ENCODE measurements around the gene NQO2.

Gene NQO2

GRCh38 chr6:2999618-3000557, at the start of gene NQO2:
TSS of gene NQO2 (plus strand) at chr6:2999894. CDS start at chr6:3006553, 6,659 bp downstream.
- DNase-seq (ENCODE audit: low read depth in 2 of 2, low spot score in 1 of 2) = peak; percentile 73 to 79

- no peak for DNase-seq (ENCODE audit: low read depth in 2 of 2, low spot score in 1 of 2)
Measured at GRCh38 chr6:2950713-2951112, 49.0 kb upstream of the NQO2 start.

DNA sequence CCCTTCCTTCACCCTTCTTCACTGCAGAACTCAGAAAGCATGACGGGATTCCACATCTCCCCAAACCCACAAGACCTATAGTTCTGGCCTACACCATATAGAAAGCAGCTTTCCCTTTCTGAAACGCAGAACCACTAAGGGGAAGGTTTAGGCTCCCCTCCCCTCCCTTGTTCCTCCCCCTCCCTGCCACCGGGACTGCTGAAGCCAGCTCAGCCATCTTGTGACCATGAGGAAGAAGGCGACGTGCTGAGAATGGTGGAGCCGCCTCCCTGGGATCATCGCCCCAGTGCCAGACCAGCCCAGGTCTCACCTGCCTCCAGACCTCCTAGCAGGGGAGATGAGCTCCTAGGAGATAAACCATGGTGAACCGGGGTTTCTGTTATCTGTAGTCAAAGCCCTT, 48.0 kb upstream of the NQO2 start:
- no peak for DNase-seq (ENCODE audit: low read depth in 2 of 2, low spot score in 1 of 2)

- DNase-seq (ENCODE audit: low read depth in 2 of 2, low spot score in 1 of 2) = no peak
Measured at GRCh38 chr6:2952557-2953095, 47.1 kb upstream of the NQO2 start.

- no peak for DNase-seq (ENCODE audit: low read depth in 2 of 2, low spot score in 1 of 2)
Measured at GRCh38 chr6:2953098-2953497, 46.6 kb upstream of the NQO2 start.

DNA sequence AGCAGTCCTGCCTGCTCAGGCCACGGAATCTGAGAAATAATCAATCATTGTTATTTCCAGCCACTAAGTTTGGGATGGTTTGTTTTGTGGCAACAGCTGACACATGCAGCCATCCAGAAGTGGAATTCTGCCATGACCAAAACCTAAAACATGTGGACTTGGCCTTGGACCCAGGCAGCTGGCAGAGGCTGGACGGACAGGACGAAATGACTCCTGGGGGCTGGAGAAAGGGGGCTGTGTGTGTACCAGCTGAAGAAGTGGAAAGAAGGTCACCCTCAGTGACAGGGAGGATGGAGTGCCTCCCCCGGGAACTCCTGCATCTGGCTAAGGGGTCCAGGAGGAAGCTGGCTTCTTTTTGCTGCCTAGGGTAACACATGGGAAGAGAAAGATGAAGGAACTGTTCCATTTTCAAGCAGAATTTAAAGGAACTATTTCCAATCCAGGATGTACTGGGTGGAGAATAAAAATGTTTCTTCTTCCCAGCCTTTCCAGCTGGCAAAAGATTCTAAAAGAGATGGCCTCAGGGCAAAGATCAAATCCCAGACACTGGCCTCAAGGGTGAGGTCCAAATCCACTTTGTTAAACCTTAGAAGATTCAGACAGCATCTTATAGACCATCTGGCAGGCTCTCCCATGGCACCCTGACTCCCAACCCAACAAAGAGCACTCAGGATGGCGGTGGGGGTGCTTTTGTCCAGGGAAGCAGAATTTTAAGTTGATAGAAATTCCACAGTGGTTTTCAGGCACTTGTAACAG, 42.6 kb upstream of the NQO2 start:
- DNase-seq (ENCODE audit: low read depth in 2 of 2, low spot score in 1 of 2) = no peak

- no peak for DNase-seq (ENCODE audit: low read depth in 2 of 2, low spot score in 1 of 2)
Measured at GRCh38 chr6:2957696-2958330, 41.9 kb upstream of the NQO2 start.

- DNase-seq (ENCODE audit: low read depth in 2 of 2, low spot score in 1 of 2) = no peak
Measured at GRCh38 chr6:2958331-2958711, 41.4 kb upstream of the NQO2 start.

- DNase-seq (ENCODE audit: low read depth in 2 of 2, low spot score in 1 of 2) = no peak
Measured at GRCh38 chr6:2958776-2959175, 40.9 kb upstream of the NQO2 start.

- DNase-seq (ENCODE audit: low read depth in 2 of 2, low spot score in 1 of 2) = no peak
Measured at GRCh38 chr6:2959909-2960719, 39.6 kb upstream of the NQO2 start.

- DNase-seq (ENCODE audit: low read depth in 2 of 2, low spot score in 1 of 2) = no peak
Measured at GRCh38 chr6:2960935-2961334, 38.8 kb upstream of the NQO2 start.

DNA sequence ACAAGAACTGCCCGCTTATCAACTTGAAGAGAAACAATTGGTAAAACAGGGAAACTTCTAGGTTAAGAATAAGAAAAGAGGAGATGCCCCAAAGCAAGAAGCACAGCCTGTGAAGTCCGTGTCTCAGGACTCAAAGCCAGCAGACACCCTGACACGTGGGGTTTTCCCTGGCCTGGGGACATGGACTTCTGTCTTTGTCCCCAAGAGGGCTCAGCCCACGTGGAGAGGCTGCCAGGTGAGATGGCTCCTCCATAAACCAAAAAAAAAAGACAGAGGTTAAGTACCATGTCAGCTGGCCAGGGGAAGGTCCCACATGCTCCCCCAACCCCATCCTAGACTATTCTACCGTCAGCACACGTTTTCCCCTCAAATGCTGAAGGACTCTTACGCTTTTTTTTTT, 38.2 kb upstream of the NQO2 start:
- DNase-seq (ENCODE audit: low read depth in 2 of 2, low spot score in 1 of 2) = no peak

DNA sequence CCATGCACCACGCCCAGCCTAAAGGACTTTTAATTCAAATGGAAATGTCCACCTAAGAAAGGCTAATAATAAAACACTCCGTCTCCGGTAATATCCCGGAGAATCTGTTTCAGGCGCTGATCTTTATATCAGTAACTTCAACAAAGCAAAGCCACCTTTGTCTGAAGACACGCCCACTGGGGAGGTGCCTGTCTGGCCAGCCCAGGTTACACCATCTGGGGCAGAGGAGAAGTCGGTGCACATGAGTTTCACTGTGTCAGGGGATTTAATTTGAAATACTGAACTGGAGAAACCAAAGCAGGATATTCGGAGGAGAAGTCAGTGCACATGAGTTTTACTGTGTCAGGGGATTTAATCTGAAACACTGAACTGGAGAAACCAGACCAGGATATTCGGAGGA, 37.7 kb upstream of the NQO2 start:
- DNase-seq (ENCODE audit: low read depth in 2 of 2, low spot score in 1 of 2) = no peak

- no peak for DNase-seq (ENCODE audit: low read depth in 2 of 2, low spot score in 1 of 2)
Measured at GRCh38 chr6:2962636-2963035, 37.1 kb upstream of the NQO2 start.

GRCh38 chr6:2963756-2964155, 35.9 kb upstream of the NQO2 start:
- DNase-seq (ENCODE audit: low read depth in 2 of 2, low spot score in 1 of 2) = no peak

GRCh38 chr6:2964793-2965505, 34.7 kb upstream of the NQO2 start:
- no peak for DNase-seq (ENCODE audit: low read depth in 2 of 2, low spot score in 1 of 2)

- no peak for DNase-seq (ENCODE audit: low read depth in 2 of 2, low spot score in 1 of 2)
Measured at GRCh38 chr6:2966347-2966746, 33.3 kb upstream of the NQO2 start.

DNA sequence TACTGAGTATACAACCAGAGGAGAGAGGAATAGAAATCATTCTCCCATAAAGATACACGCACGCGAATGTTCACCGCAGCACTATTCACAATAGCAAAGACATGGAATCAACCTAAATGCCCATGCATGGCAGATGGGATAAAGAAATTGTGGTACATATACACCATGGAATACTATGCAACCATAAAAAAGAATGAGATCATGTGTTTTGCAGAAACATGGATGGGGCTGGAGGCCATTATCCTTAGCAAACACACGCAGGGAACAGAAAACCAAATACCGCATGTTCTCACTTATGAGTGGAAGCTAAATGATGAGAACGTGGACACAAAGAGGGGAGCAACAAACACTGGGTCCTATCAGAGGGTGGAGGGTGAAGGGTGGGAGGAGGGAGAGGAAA, 31.8 kb upstream of the NQO2 start:
- DNase-seq (ENCODE audit: low read depth in 2 of 2, low spot score in 1 of 2) = no peak

DNA sequence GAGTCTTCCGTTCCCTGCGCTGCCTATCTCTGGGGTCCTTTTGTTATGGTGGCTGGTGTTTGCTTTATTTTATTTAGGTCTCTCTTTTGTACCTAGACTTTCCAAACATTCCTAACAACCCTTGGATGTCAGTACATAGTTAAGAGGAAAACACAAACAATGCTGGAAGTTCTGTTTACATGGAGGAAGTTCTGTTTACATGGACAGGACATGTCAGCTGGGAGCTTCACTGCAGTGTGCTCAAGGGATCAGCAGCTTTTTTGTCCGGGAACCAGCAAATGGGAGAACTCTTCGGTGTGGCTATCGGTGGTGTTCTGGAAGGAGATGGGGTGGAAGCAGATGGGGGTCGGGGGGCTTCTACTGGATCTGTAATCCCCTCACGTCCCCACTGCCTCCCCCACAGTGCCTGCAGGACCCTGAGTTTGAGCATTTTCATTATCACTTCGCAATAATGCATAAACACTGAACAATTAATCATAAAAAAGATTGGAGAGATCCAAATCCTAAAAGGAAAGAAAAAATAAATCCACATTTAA, 31.0 kb upstream of the NQO2 start:
- DNase-seq (ENCODE audit: low read depth in 2 of 2, low spot score in 1 of 2) = no peak

GRCh38 chr6:2969549-2969948, 30.1 kb upstream of the NQO2 start:
- DNase-seq (ENCODE audit: low read depth in 2 of 2, low spot score in 1 of 2) = no peak

Data from stimulated activated CD8-positive, alpha-beta memory T cell treated with anti-CD3 and anti-CD28 coated beads, Interleukin-4, amount 100 ng/mL, for 4 hours (primary cell).